HL-60 (cell line): ENCODE data around the gene PRSS35.

ENCODE experiments used
- DNase-seq, 2 experiments: peaks; one replicate each; pipeline ENCODE4 v3.0.0-alpha.2; 2010 to 2020; ENCODE audit warnings: low read depth in 1 of 2, low spot score in 1 of 2
- H3K27ac ChIP-seq: fragments of 250-450 bp; sonication (Bioruptor Pico); replicated peaks from 2 replicates; pipeline ENCODE4 v1.5.1; 2020; ENCODE audit warnings: mild to moderate bottlenecking, moderate library complexity
- H3K27me3 ChIP-seq: fragments of 250-450 bp; sonication (Bioruptor Pico); 2 replicates; pipeline ENCODE4 v1.5.1; 2021; ENCODE audit warnings: mild to moderate bottlenecking, moderate library complexity; ENCODE audit not compliant: insufficient read depth, poor library complexity, severe bottlenecking
- H3K4me3 ChIP-seq: replicated peaks from 2 replicates; pipeline ENCODE4 v1.5.1; 2011; ENCODE audit warnings: mild to moderate bottlenecking, control low read depth, low read length; ENCODE audit not compliant: insufficient read depth
- GABPA ChIP-seq: IDR thresholded peaks from 2 replicates; pipeline ENCODE4 v1.6.1; 2012; ENCODE audit warnings: low read depth
- POLR2AphosphoS5 ChIP-seq: IDR thresholded peaks from 2 replicates; pipeline ENCODE4 v1.6.1; 2012; ENCODE audit warnings: low read depth
- SPI1 ChIP-seq: IDR thresholded peaks from 2 replicates; pipeline ENCODE4 v1.6.1; 2012; ENCODE audit warnings: low read depth, mild to moderate bottlenecking, borderline replicate concordance
- TF ChIP-seq, protein P1 (sequence below): IDR thresholded peaks from 2 replicates; pipeline ENCODE4 v1.6.1; 2012; ENCODE audit warnings: low read depth; ENCODE audit not compliant: insufficient replicate concordance
- TF ChIP-seq, protein P2 (sequence below): IDR thresholded peaks from one replicate; pipeline ENCODE4 v1.5.1; 2011; ENCODE audit warnings: low read length, control low read depth, inconsistent platforms; ENCODE audit not compliant: insufficient read depth

Gene PRSS35

DNA sequence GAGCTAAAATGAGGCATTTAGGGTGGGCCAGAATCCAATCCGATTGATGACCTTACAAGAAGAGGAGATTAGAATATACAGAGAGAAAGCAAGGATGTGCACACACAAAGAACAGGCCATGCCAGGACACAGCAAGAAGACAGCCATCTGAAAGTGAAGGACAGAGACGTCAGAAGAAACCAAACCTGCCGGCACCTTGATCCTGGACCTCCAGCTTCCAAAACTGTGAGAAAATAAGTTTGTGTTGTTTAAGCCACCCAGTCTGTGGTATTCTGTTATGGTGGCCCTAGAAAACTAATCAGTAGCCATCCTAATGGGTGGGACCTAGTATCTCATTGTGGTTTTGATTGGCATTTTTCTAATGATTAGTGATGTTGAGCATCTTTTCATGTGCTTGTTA, 41.7 kb upstream of the PRSS35 start:
- Histone ChIP-seq H3K27me3 (no peaks in the 10 kb centered on the region), H3K4me3 (no peak overlapping the region), H3K27ac (no peak overlapping the region)
- DNase-seq, result no peak
- TF ChIP-seq SPI1, result no peak
- TF ChIP-seq, protein P1, sequence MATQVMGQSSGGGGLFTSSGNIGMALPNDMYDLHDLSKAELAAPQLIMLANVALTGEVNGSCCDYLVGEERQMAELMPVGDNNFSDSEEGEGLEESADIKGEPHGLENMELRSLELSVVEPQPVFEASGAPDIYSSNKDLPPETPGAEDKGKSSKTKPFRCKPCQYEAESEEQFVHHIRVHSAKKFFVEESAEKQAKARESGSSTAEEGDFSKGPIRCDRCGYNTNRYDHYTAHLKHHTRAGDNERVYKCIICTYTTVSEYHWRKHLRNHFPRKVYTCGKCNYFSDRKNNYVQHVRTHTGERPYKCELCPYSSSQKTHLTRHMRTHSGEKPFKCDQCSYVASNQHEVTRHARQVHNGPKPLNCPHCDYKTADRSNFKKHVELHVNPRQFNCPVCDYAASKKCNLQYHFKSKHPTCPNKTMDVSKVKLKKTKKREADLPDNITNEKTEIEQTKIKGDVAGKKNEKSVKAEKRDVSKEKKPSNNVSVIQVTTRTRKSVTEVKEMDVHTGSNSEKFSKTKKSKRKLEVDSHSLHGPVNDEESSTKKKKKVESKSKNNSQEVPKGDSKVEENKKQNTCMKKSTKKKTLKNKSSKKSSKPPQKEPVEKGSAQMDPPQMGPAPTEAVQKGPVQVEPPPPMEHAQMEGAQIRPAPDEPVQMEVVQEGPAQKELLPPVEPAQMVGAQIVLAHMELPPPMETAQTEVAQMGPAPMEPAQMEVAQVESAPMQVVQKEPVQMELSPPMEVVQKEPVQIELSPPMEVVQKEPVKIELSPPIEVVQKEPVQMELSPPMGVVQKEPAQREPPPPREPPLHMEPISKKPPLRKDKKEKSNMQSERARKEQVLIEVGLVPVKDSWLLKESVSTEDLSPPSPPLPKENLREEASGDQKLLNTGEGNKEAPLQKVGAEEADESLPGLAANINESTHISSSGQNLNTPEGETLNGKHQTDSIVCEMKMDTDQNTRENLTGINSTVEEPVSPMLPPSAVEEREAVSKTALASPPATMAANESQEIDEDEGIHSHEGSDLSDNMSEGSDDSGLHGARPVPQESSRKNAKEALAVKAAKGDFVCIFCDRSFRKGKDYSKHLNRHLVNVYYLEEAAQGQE, result no peak
- TF ChIP-seq, protein P2, sequence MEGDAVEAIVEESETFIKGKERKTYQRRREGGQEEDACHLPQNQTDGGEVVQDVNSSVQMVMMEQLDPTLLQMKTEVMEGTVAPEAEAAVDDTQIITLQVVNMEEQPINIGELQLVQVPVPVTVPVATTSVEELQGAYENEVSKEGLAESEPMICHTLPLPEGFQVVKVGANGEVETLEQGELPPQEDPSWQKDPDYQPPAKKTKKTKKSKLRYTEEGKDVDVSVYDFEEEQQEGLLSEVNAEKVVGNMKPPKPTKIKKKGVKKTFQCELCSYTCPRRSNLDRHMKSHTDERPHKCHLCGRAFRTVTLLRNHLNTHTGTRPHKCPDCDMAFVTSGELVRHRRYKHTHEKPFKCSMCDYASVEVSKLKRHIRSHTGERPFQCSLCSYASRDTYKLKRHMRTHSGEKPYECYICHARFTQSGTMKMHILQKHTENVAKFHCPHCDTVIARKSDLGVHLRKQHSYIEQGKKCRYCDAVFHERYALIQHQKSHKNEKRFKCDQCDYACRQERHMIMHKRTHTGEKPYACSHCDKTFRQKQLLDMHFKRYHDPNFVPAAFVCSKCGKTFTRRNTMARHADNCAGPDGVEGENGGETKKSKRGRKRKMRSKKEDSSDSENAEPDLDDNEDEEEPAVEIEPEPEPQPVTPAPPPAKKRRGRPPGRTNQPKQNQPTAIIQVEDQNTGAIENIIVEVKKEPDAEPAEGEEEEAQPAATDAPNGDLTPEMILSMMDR, result no peak
- no peak for TF ChIP-seq POLR2AphosphoS5
- no peak for TF ChIP-seq GABPA

DNA sequence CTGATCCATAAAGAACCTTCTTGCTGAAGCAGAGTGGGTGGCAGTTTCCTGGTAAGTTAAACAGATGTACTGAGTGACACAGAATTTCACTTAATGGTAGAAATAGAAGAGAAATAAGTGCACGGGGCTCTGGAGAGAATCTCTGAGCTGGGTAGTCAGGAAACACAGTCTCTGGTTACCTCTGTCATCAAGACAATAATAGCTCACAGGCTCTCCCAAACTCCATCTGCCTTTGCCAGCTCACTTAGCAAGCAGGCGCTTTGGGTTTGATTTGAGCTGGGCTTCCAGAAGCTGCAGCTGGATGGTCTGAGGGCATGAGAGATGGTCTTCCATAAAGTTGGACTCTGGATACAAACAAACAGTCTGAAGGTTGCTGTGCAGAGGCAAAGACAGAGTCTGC, 39.6 kb upstream of the PRSS35 start:
- no peak for DNase-seq
- Histone ChIP-seq H3K27ac (no peak overlapping the region), H3K27me3 (no peaks in the 10 kb centered on the region), H3K4me3 (no peak overlapping the region)
- TF ChIP-seq, protein P2, result no peak
- TF ChIP-seq SPI1 (no peak), POLR2AphosphoS5 (no peak), GABPA (no peak)
- TF ChIP-seq, protein P1, result no peak

DNA sequence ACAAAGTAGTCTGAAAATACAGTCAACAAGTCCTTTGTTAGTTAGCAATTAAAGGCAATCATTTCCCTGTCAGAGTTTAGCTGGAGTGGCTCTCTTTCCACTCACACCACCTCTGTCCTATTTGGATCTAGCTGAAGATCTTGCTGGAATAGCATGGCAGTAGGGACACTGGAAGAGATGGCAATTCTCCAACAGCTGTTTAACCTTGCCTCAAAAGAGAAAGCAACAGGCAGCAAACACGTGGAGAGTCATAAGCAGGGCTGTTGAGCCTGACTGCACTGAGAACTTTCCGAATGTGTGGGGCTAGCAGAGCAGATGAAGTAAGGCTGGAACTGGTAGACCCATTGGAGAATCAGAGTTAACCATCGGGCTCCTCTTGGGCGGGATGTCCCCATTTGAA, 38.0 kb upstream of the PRSS35 start:
- TF ChIP-seq, protein P2, result no peak
- TF ChIP-seq GABPA (no peak), SPI1 (no peak), POLR2AphosphoS5 (no peak)
- TF ChIP-seq, protein P1, result no peak
- no peak for DNase-seq
- Histone ChIP-seq H3K27me3 (no peaks in the 10 kb centered on the region), H3K4me3 (no peak overlapping the region), H3K27ac (no peak overlapping the region)
